HEK293 (cell line): ENCODE results near the gene LSM14B.

Source experiments
- GLIS2 ChIP-seq: fragments of 450-650 bp; formaldehyde crosslinking; IDR thresholded peaks from 2 replicates; pipeline ENCODE4 v1.5.1; 2016; ENCODE audit warnings: missing biosample characterization, missing genetic modification characterization
- KLF10 ChIP-seq: fragments of 450-650 bp; IDR thresholded peaks from 2 replicates; pipeline ENCODE4 v1.5.1; 2018; ENCODE audit warnings: missing biosample characterization, mild to moderate bottlenecking, missing genetic modification characterization
- TCF7L2 ChIP-seq: IDR thresholded peaks from 2 replicates; pipeline ENCODE4 v1.6.1; 2011; ENCODE audit warnings: low read depth, mild to moderate bottlenecking, inconsistent platforms, low read length, moderate library complexity, borderline replicate concordance
- ZBTB8A ChIP-seq: fragments of 450-650 bp; formaldehyde crosslinking; IDR thresholded peaks from 2 replicates; pipeline ENCODE4 v1.5.1; 2016; ENCODE audit warnings: missing biosample characterization, missing genetic modification characterization
- ZEB2 ChIP-seq: fragments of 450-650 bp; formaldehyde crosslinking; IDR thresholded peaks from 2 replicates; pipeline ENCODE4 v1.5.1; 2016; ENCODE audit warnings: missing biosample characterization, missing genetic modification characterization
- TF ChIP-seq, protein P1 (sequence below): fragments of 450-650 bp; formaldehyde crosslinking; IDR thresholded peaks from 2 replicates; pipeline ENCODE4 v1.5.1; 2016; ENCODE audit warnings: missing biosample characterization, missing genetic modification characterization
- TF ChIP-seq, protein P2 (sequence below): fragments of 450-650 bp; formaldehyde crosslinking; IDR thresholded peaks from 2 replicates; pipeline ENCODE4 v1.5.1; 2016; ENCODE audit warnings: missing biosample characterization, missing genetic modification characterization
- TF ChIP-seq, protein P3 (sequence below): fragments of 450-650 bp; formaldehyde crosslinking; IDR thresholded peaks from 2 replicates; pipeline ENCODE4; 2016; ENCODE audit warnings: missing biosample characterization, missing genetic modification characterization
- TF ChIP-seq, protein P4 (sequence below): fragments of 450-650 bp; formaldehyde crosslinking; IDR thresholded peaks from 2 replicates; pipeline ENCODE4 v1.5.0; 2017; ENCODE audit warnings: missing biosample characterization, missing genetic modification characterization, borderline replicate concordance
- TF ChIP-seq, protein P5 (sequence below): fragments of 450-650 bp; formaldehyde crosslinking; IDR thresholded peaks from 2 replicates; pipeline ENCODE4 v1.5.1; 2016; ENCODE audit warnings: missing biosample characterization, missing genetic modification characterization

DNA sequence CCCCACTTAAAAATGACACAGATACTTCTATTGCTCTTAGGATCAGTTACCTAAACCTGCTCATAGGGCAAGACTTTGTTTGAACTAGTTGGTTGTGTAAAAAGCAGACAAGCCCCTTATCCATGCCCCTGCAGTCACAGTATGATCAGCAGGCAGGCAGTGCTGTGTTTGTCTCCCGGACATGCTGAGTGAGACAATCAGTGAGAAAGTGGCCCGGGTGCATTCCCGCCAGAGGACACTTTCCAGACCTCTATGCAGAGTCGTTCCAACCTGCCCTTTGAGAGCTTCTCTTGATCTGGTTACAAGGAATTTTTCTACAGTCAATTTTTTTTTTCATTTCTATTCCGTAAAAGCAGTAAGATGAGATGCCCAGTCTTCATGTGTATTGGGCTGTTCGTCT is 6.2 kb downstream of the LSM14B start:
- TF ChIP-seq, protein P1, sequence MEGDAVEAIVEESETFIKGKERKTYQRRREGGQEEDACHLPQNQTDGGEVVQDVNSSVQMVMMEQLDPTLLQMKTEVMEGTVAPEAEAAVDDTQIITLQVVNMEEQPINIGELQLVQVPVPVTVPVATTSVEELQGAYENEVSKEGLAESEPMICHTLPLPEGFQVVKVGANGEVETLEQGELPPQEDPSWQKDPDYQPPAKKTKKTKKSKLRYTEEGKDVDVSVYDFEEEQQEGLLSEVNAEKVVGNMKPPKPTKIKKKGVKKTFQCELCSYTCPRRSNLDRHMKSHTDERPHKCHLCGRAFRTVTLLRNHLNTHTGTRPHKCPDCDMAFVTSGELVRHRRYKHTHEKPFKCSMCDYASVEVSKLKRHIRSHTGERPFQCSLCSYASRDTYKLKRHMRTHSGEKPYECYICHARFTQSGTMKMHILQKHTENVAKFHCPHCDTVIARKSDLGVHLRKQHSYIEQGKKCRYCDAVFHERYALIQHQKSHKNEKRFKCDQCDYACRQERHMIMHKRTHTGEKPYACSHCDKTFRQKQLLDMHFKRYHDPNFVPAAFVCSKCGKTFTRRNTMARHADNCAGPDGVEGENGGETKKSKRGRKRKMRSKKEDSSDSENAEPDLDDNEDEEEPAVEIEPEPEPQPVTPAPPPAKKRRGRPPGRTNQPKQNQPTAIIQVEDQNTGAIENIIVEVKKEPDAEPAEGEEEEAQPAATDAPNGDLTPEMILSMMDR (tag by site-specific recombination), result no peak
- TF ChIP-seq KLF10 (tag by site-specific recombination), result no peak
- TF ChIP-seq TCF7L2, result no peak
- TF ChIP-seq ZBTB8A (tag by site-specific recombination), result no peak
- TF ChIP-seq, protein P2, sequence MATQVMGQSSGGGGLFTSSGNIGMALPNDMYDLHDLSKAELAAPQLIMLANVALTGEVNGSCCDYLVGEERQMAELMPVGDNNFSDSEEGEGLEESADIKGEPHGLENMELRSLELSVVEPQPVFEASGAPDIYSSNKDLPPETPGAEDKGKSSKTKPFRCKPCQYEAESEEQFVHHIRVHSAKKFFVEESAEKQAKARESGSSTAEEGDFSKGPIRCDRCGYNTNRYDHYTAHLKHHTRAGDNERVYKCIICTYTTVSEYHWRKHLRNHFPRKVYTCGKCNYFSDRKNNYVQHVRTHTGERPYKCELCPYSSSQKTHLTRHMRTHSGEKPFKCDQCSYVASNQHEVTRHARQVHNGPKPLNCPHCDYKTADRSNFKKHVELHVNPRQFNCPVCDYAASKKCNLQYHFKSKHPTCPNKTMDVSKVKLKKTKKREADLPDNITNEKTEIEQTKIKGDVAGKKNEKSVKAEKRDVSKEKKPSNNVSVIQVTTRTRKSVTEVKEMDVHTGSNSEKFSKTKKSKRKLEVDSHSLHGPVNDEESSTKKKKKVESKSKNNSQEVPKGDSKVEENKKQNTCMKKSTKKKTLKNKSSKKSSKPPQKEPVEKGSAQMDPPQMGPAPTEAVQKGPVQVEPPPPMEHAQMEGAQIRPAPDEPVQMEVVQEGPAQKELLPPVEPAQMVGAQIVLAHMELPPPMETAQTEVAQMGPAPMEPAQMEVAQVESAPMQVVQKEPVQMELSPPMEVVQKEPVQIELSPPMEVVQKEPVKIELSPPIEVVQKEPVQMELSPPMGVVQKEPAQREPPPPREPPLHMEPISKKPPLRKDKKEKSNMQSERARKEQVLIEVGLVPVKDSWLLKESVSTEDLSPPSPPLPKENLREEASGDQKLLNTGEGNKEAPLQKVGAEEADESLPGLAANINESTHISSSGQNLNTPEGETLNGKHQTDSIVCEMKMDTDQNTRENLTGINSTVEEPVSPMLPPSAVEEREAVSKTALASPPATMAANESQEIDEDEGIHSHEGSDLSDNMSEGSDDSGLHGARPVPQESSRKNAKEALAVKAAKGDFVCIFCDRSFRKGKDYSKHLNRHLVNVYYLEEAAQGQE, result no peak
- TF ChIP-seq GLIS2, result no peak
- no peak for TF ChIP-seq ZEB2 (tag by site-specific recombination)
- TF ChIP-seq, protein P3, sequence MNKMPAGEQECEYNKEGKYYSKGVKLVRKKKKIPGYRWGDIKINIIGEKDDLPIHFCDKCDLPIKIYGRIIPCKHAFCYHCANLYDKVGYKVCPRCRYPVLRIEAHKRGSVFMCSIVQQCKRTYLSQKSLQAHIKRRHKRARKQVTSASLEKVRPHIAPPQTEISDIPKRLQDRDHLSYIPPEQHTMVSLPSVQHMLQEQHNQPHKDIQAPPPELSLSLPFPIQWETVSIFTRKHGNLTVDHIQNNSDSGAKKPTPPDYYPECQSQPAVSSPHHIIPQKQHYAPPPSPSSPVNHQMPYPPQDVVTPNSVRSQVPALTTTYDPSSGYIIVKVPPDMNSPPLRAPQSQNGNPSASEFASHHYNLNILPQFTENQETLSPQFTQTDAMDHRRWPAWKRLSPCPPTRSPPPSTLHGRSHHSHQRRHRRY (tag by site-specific recombination), result no peak
- TF ChIP-seq, protein P4, sequence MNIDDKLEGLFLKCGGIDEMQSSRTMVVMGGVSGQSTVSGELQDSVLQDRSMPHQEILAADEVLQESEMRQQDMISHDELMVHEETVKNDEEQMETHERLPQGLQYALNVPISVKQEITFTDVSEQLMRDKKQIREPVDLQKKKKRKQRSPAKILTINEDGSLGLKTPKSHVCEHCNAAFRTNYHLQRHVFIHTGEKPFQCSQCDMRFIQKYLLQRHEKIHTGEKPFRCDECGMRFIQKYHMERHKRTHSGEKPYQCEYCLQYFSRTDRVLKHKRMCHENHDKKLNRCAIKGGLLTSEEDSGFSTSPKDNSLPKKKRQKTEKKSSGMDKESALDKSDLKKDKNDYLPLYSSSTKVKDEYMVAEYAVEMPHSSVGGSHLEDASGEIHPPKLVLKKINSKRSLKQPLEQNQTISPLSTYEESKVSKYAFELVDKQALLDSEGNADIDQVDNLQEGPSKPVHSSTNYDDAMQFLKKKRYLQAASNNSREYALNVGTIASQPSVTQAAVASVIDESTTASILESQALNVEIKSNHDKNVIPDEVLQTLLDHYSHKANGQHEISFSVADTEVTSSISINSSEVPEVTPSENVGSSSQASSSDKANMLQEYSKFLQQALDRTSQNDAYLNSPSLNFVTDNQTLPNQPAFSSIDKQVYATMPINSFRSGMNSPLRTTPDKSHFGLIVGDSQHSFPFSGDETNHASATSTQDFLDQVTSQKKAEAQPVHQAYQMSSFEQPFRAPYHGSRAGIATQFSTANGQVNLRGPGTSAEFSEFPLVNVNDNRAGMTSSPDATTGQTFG (tag by site-specific recombination), result no peak
- TF ChIP-seq, protein P5, sequence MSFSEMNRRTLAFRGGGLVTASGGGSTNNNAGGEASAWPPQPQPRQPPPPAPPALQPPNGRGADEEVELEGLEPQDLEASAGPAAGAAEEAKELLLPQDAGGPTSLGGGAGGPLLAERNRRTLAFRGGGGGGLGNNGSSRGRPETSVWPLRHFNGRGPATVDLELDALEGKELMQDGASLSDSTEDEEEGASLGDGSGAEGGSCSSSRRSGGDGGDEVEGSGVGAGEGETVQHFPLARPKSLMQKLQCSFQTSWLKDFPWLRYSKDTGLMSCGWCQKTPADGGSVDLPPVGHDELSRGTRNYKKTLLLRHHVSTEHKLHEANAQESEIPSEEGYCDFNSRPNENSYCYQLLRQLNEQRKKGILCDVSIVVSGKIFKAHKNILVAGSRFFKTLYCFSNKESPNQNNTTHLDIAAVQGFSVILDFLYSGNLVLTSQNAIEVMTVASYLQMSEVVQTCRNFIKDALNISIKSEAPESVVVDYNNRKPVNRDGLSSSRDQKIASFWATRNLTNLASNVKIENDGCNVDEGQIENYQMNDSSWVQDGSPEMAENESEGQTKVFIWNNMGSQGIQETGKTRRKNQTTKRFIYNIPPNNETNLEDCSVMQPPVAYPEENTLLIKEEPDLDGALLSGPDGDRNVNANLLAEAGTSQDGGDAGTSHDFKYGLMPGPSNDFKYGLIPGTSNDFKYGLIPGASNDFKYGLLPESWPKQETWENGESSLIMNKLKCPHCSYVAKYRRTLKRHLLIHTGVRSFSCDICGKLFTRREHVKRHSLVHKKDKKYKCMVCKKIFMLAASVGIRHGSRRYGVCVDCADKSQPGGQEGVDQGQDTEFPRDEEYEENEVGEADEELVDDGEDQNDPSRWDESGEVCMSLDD (tag by site-specific recombination), result no peak
